ENCODE measurements around the gene GLT1D1.

GLT1D1 gene

GRCh38 chr12:128856035-128856790 is 2.9 kb downstream of the GLT1D1 start:
- no peak for DNase-seq

GRCh38 chr12:128856791-128857078 is 3.5 kb downstream of the GLT1D1 start:
- no peak for DNase-seq

- DNase-seq = no peak
These were observed 4.0 kb downstream of the GLT1D1 start for GRCh38 chr12:128857133-128857763.

- DNase-seq = no peak
These were observed 6.0 kb downstream of the GLT1D1 start for GRCh38 chr12:128859311-128859710.

GRCh38 chr12:128861226-128862016 is 8.1 kb downstream of the GLT1D1 start:
- DNase-seq = no peak

GRCh38 chr12:128863957-128864356 is 10.7 kb downstream of the GLT1D1 start:
- DNase-seq = no peak

GRCh38 chr12:128864516-128865186 is 11.4 kb downstream of the GLT1D1 start:
- no peak for DNase-seq

GRCh38 chr12:128867466-128867865 is 14.2 kb downstream of the GLT1D1 start:
- no peak for DNase-seq

- no peak for DNase-seq
These were observed 18.2 kb downstream of the GLT1D1 start for GRCh38 chr12:128871516-128871892.

GRCh38 chr12:128872303-128872702 is 19.0 kb downstream of the GLT1D1 start:
- no peak for DNase-seq

GRCh38 chr12:128876559-128876958 is 23.3 kb downstream of the GLT1D1 start:
- DNase-seq = no peak

GRCh38 chr12:128879898-128880764 is 26.9 kb downstream of the GLT1D1 start:
- DNase-seq = no peak

- DNase-seq = no peak
These were observed 38.6 kb downstream of the GLT1D1 start for GRCh38 chr12:128891856-128892255.

GRCh38 chr12:128903236-128903635 is 50.0 kb downstream of the GLT1D1 start:
- DNase-seq = no peak

- no peak for DNase-seq
These were observed 51.8 kb downstream of the GLT1D1 start for GRCh38 chr12:128905003-128905544.

- DNase-seq = no peak
These were observed 53.3 kb downstream of the GLT1D1 start for GRCh38 chr12:128906485-128907137.

GRCh38 chr12:128908254-128908653 is 55.0 kb downstream of the GLT1D1 start:
- DNase-seq = no peak

- DNase-seq = no peak
These were observed 56.4 kb downstream of the GLT1D1 start for GRCh38 chr12:128909653-128910052.

- DNase-seq = no peak
These were observed 57.4 kb downstream of the GLT1D1 start for GRCh38 chr12:128910629-128911028.

- DNase-seq = no peak
These were observed 58.6 kb downstream of the GLT1D1 start for GRCh38 chr12:128911861-128912260.

GRCh38 chr12:128914908-128915563 is 61.8 kb downstream of the GLT1D1 start:
- no peak for DNase-seq
